HCT116 (cell line): ENCODE data around the gene CDKL2. TPM values are rescaled to one million over a fixed set of nuclear protein-coding genes. Genes with fewer than 3 reads are reported as not detected.

ENCODE experiments used
- ATAC-seq: fragments of 200-7000 bp; cut with Tn5 transposase; 2 replicates; pipeline ENCODE4 v1.9.1; 2020; ENCODE audit warnings: mild to moderate bottlenecking, moderate library complexity
- BruUV-seq: library from RNA; stranded (reverse); fragments of 400-500 nt; replicated peaks from 2 replicates; lab custom pipeline; 2021; lab: Mats Ljungman, UMichigan
- CTCF ChIA-PET: fragments of 300-600 bp; sonication (Branson Sonifier 250); formaldehyde crosslinking; loops from one replicate; lab custom pipeline; 2021; ENCODE audit warnings: antibody characterized with exemption; lab: Charles Lee
- POLR2A ChIA-PET: fragments of 300-600, 350-600 bp; sonication (Branson Sonifier 250); formaldehyde crosslinking; loops from one replicate; lab custom pipeline; 2021; ENCODE audit warnings: antibody characterized with exemption; lab: Charles Lee
- RAD21 ChIA-PET, 2 experiments: fragments of 300-600 bp; sonication (Branson Sonifier 250); formaldehyde crosslinking; loops; one replicate each; lab custom pipeline; 2023; ENCODE audit warnings: low total read pairs in 2 of 2; ENCODE audit not compliant: uncharacterized antibody in 2 of 2, unreplicated experiment in 2 of 2, low non-redundant PET in 1 of 2; lab: Charles Lee
- DNase-seq: peaks from one replicate; pipeline ENCODE4 v3.0.0-alpha.2; 2010; ENCODE audit warnings: low read depth, low spot score
- H2AFZ ChIP-seq: fragments of 200-600 bp; shearing (Covaris generic), sonication (generic); 2 replicates; pipeline ENCODE4 v1.6.1; 2017; ENCODE audit warnings: low read depth, mixed run types, mixed read lengths, antibody characterized with exemption, low read length; ENCODE audit not compliant: poor library complexity, severe bottlenecking
- H3K27ac ChIP-seq: 2 replicates; pipeline ENCODE4 v1.5.1; 2012; ENCODE audit warnings: low read depth, low read length
- H3K27me3 ChIP-seq: fragments of 200-600 bp; sonication (generic); 2 replicates; pipeline ENCODE4 v1.6.1; 2016; ENCODE audit warnings: mixed run types, low read length, mixed read lengths; ENCODE audit not compliant: insufficient read depth
- H3K36me3 ChIP-seq, 2 experiments: fragments of 200-500 bp in 1 of 2; fragments of 200-600 bp in 1 of 2; sonication (Bioruptor generic) in 1 of 2; sonication (generic) in 1 of 2; 2 replicates each; pipeline versions ENCODE4 v1.5.1 to v1.6.1; 2014 to 2016; ENCODE audit warnings: low read length in 2 of 2, inconsistent platforms in 1 of 2, mixed read lengths in 1 of 2, mixed run types in 1 of 2; ENCODE audit not compliant: insufficient read depth in 2 of 2, control insufficient read depth in 1 of 2
- H3K4me1 ChIP-seq, 2 experiments: fragments of 200-600 bp in 1 of 2; sonication (generic) in 1 of 2; 2 replicates each; pipeline versions ENCODE4 v1.5.1 to v1.6.1; 2012 to 2017; ENCODE audit warnings: low read length in 2 of 2, inconsistent platforms in 1 of 2, mild to moderate bottlenecking in 1 of 2, mixed read lengths in 1 of 2, mixed run types in 1 of 2, moderate library complexity in 1 of 2; ENCODE audit not compliant: insufficient read depth in 2 of 2, control insufficient read depth in 1 of 2
- H3K4me2 ChIP-seq: fragments of 200-600 bp; sonication (generic); 2 replicates; pipeline ENCODE4 v1.6.1; 2017; ENCODE audit warnings: mixed run types, low read length, mixed read lengths
- H3K4me3 ChIP-seq, 2 experiments: fragments of 200-600 bp in 1 of 2; sonication (generic) in 1 of 2; replicated peaks in 1 of 2; 2 replicates each; pipeline ENCODE4 v1.5.1; 2011 to 2016; ENCODE audit warnings: low read length in 2 of 2, control low read depth in 1 of 2, low read depth in 1 of 2, mild to moderate bottlenecking in 1 of 2, mixed read lengths in 1 of 2, mixed run types in 1 of 2
- H3K79me2 ChIP-seq: fragments of 200-600 bp; sonication (generic); 2 replicates; pipeline ENCODE4 v1.6.1; 2017; ENCODE audit warnings: mild to moderate bottlenecking, mixed run types, low read length, moderate library complexity, mixed read lengths; ENCODE audit not compliant: insufficient read depth
- H3K9ac ChIP-seq: fragments of 200-600 bp; sonication (generic); 2 replicates; pipeline ENCODE4 v1.6.1; 2016; ENCODE audit warnings: low read length, mixed read lengths
- H3K9me2 ChIP-seq: fragments of 200-600 bp; sonication (generic), shearing (Covaris generic); 2 replicates; pipeline ENCODE4 v1.6.1; 2017; ENCODE audit warnings: mixed run types, mild to moderate bottlenecking, moderate library complexity; ENCODE audit not compliant: insufficient read depth
- H3K9me3 ChIP-seq, 2 experiments: fragments of 200-500 bp in 1 of 2; fragments of 200-600 bp in 1 of 2; sonication (Bioruptor generic) in 1 of 2; sonication (generic) in 1 of 2; 2 replicates each; pipeline ENCODE4 v1.6.1; 2014 to 2017; ENCODE audit warnings: low read length in 2 of 2, mixed read lengths in 2 of 2, inconsistent platforms in 1 of 2, low read depth in 1 of 2, mild to moderate bottlenecking in 1 of 2, mixed run types in 1 of 2, moderate library complexity in 1 of 2; ENCODE audit not compliant: control insufficient read depth in 1 of 2, insufficient read depth in 1 of 2
- H4K20me1 ChIP-seq: fragments of 200-600 bp; sonication (generic), shearing (Covaris generic); 2 replicates; pipeline ENCODE4 v1.6.1; 2017; ENCODE audit warnings: mixed run types, mild to moderate bottlenecking, moderate library complexity; ENCODE audit not compliant: insufficient read depth
- ATF3 ChIP-seq: IDR thresholded peaks from 2 replicates; pipeline ENCODE4 v1.6.1; 2012
- CBX3 ChIP-seq: IDR thresholded peaks from 2 replicates; pipeline ENCODE4 v1.6.1; 2012; ENCODE audit warnings: low read depth
- CEBPB ChIP-seq: IDR thresholded peaks from 2 replicates; pipeline ENCODE4 v1.6.1; 2012; ENCODE audit warnings: low read depth
- CTCF ChIP-seq, 3 experiments: fragments of 200-600 bp in 1 of 3; sonication (generic) in 1 of 3; IDR thresholded peaks in 2 of 3; conservative IDR thresholded peaks in 1 of 3; 2 replicates each; pipeline ENCODE4 v1.5.1; 2012 to 2017; ENCODE audit warnings: low read depth in 2 of 3, low read length in 2 of 3, antibody characterized with exemption in 1 of 3, borderline replicate concordance in 1 of 3, control low read depth in 1 of 3, mild to moderate bottlenecking in 1 of 3, mixed read lengths in 1 of 3, mixed run types in 1 of 3, moderate library complexity in 1 of 3; ENCODE audit not compliant: insufficient read depth in 1 of 3
- ELF1 ChIP-seq: IDR thresholded peaks from 2 replicates; pipeline ENCODE4 v1.6.1; 2012; ENCODE audit warnings: low read depth, borderline replicate concordance
- EZH2 ChIP-seq: fragments of 200-600 bp; sonication (generic); IDR thresholded peaks from 2 replicates; pipeline ENCODE4 v1.6.1; 2017; ENCODE audit warnings: antibody characterized with exemption, mixed run types
- EZH2phosphoT487 ChIP-seq: fragments of 200-600 bp; IDR thresholded peaks from 2 replicates; pipeline ENCODE4 v1.6.1; 2018; ENCODE audit warnings: antibody characterized with exemption, borderline replicate concordance
- FOSL1 ChIP-seq: IDR thresholded peaks from 2 replicates; pipeline ENCODE4 v1.6.1; 2012; ENCODE audit warnings: low read depth
- POLR2A ChIP-seq: IDR thresholded peaks from 2 replicates; pipeline ENCODE4 v1.7.0; 2011; ENCODE audit warnings: borderline replicate concordance; ENCODE audit not compliant: insufficient read depth, insufficient read length; ENCODE audit errors: extremely low read depth
- POLR2AphosphoS5 ChIP-seq: IDR thresholded peaks from 2 replicates; pipeline ENCODE4 v1.6.1; 2011; ENCODE audit warnings: mild to moderate bottlenecking, low read depth, low read length, moderate library complexity
- RAD21 ChIP-seq: IDR thresholded peaks from 2 replicates; pipeline ENCODE4 v1.6.1; 2012; ENCODE audit warnings: low read depth, mild to moderate bottlenecking
- SP1 ChIP-seq: IDR thresholded peaks from 2 replicates; pipeline ENCODE4 v1.6.1; 2012; ENCODE audit warnings: low read depth
- SRF ChIP-seq: IDR thresholded peaks from 2 replicates; pipeline ENCODE4 v1.6.1; 2012; ENCODE audit warnings: low read depth
- TCF7L2 ChIP-seq: IDR thresholded peaks from 2 replicates; pipeline ENCODE4 v1.7.0; 2011; ENCODE audit warnings: borderline replicate concordance, inconsistent platforms; ENCODE audit not compliant: insufficient read depth, insufficient read length; ENCODE audit errors: extremely low read depth
- YY1 ChIP-seq: IDR thresholded peaks from 2 replicates; pipeline ENCODE4 v1.6.1; 2011; ENCODE audit warnings: low read length, low read depth, moderate library complexity, mild to moderate bottlenecking; ENCODE audit not compliant: insufficient replicate concordance; ENCODE audit errors: extremely low read depth
- ZFX ChIP-seq: fragments of 450-650 bp; IDR thresholded peaks from 2 replicates; pipeline ENCODE4 v1.6.1; 2017
- ZNF274 ChIP-seq: fragments of 200-500 bp; sonication (Bioruptor generic); IDR thresholded peaks from 2 replicates; pipeline ENCODE4 v1.6.1; 2014; ENCODE audit warnings: mild to moderate bottlenecking, low read depth, low read length, inconsistent platforms
- intact Hi-C: fragments of 100-400 bp; cut with micrococcal nuclease; formaldehyde crosslinking; loops from 2 replicates; pipeline ENCODE4 v1.10.0; 2022
- total RNA-seq: library from RNA; stranded (reverse); gene quantifications from one replicate; pipeline ENCODE4 v1.2.1, GENCODE V29; 2021; ENCODE audit not compliant: unreplicated experiment
- TF ChIP-seq, protein P1 (sequence below): IDR thresholded peaks from 2 replicates; pipeline ENCODE4 v1.6.1; 2012; ENCODE audit warnings: low read depth

The CDKL2 gene
- total RNA-seq, 1 experiment from 2014 or later: 1.2 TPM

DNA sequence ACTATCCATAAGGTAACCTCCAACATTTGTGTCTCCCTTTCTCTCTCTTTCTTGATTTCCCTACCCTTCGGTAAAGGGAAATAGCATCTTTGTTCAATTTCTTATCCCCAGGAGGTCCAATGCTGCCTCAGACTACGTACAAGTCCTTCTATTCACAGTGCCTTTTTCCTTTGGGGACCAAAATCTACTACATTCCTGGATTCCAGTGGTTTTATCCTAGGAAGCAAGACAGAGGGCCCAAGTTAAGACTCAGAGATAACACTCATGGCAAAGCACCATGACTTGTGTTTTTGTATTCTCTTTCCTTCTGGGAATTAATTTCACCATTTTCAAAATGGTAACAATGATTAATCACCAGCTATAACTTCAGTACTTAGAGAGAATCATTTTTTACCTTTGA is 32.3 kb upstream of the CDKL2 start:
- ChIA-PET RAD21 (no interaction called here), POLR2A (interaction anchor here (0.6 kb wide), 1 partner anchor 11 kb away, joined by 4 read pairs; the partner anchor contains the start of gene G3BP2), CTCF (no interaction called here)
- H3K27ac ChIP-seq: no peak overlapping the region
- H2AFZ ChIP-seq: no peak overlapping the region
- no peak overlapping the region for H3K4me3 ChIP-seq
- ATAC-seq: no peak
- H3K9me3 ChIP-seq: no peaks in the 10 kb centered on the region
- H3K9ac ChIP-seq: no peak overlapping the region
- H3K4me2 ChIP-seq: no peak overlapping the region
- intact Hi-C loops: no loop called here
- H3K27me3 ChIP-seq: no peaks in the 10 kb centered on the region
- BruUV-seq: no TSS peak
- TF ChIP-seq RAD21 (no peak), POLR2AphosphoS5 (no peak), CTCF (IDR thresholded peaks at IDR 0.05 in 2 of 3, conservative IDR thresholded peaks at IDR 0.05 in 1 of 3; ENCODE audit: borderline replicate concordance in 1 of 3, insufficient read depth in 1 of 3, low read depth in 2 of 3, low read length in 2 of 3) (no peak), CBX3 (no peak), POLR2A (no peak), CEBPB (no peak), ZFX (no peak), TCF7L2 (no peak), ELF1 (no peak), YY1 (no peak), EZH2 (no peak), SP1 (no peak), ATF3 (no peak), SRF (no peak), FOSL1 (no peak), ZNF274 (no peak), EZH2phosphoT487 (no peak)
- TF ChIP-seq, protein P1, sequence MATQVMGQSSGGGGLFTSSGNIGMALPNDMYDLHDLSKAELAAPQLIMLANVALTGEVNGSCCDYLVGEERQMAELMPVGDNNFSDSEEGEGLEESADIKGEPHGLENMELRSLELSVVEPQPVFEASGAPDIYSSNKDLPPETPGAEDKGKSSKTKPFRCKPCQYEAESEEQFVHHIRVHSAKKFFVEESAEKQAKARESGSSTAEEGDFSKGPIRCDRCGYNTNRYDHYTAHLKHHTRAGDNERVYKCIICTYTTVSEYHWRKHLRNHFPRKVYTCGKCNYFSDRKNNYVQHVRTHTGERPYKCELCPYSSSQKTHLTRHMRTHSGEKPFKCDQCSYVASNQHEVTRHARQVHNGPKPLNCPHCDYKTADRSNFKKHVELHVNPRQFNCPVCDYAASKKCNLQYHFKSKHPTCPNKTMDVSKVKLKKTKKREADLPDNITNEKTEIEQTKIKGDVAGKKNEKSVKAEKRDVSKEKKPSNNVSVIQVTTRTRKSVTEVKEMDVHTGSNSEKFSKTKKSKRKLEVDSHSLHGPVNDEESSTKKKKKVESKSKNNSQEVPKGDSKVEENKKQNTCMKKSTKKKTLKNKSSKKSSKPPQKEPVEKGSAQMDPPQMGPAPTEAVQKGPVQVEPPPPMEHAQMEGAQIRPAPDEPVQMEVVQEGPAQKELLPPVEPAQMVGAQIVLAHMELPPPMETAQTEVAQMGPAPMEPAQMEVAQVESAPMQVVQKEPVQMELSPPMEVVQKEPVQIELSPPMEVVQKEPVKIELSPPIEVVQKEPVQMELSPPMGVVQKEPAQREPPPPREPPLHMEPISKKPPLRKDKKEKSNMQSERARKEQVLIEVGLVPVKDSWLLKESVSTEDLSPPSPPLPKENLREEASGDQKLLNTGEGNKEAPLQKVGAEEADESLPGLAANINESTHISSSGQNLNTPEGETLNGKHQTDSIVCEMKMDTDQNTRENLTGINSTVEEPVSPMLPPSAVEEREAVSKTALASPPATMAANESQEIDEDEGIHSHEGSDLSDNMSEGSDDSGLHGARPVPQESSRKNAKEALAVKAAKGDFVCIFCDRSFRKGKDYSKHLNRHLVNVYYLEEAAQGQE: no peak
- no peak for DNase-seq
- H3K79me2 ChIP-seq: peaks cover 98% of the 10 kb centered on the region
- H4K20me1 ChIP-seq: peaks cover 22% of the 10 kb centered on the region; the same call in 1 of the 2 replicates
- no peaks in the 10 kb centered on the region for H3K9me2 ChIP-seq
- H3K4me1 ChIP-seq: peaks cover 0 to 5% of the 10 kb centered on the region in 2 experiments; a peak in 1 of 4 replicates
- peaks cover 10 to 13% of the 10 kb centered on the region in 2 experiments; a peak in 3 of 4 replicates for H3K36me3 ChIP-seq
